ENCODE data around the gene CHD3. TPM values are rescaled to one million over a fixed set of nuclear protein-coding genes. Genes with fewer than 3 reads are reported as not detected.

CHD3 gene
- polyA plus RNA-seq, 1 experiment: 49.1 TPM

- H3K4me3 ChIP-seq (ENCODE audit: low read depth, low read length): peak overlapping the region; percentile 74
- POLR2A ChIA-PET: no interaction called here
- no peak for DNase-seq (ENCODE audit: low read depth)
- no peaks in the 10 kb centered on the region for H3K27me3 ChIP-seq (ENCODE audit: control insufficient read depth, insufficient read depth, low read length)
- CTCF ChIA-PET: interaction anchor here (1.0 kb wide), 1 partner anchor 172 kb away, joined by 3 read pairs; no protein-coding TSS in a partner anchor
- no peak for TF ChIP-seq CTCF (IDR thresholded peaks at IDR 0.05; ENCODE audit: insufficient read depth, low read depth, low read length)
- peaks cover 7% of the 10 kb centered on the region for H3K36me3 ChIP-seq (ENCODE audit: control insufficient read depth, insufficient read depth, low read length)
Observed at GRCh38 chr17:7884581-7885366, 3.8 kb upstream of the CHD3 start.

GRCh38 chr17:7885367-7886226 is 3.0 kb upstream of the CHD3 start:
- no peaks in the 10 kb centered on the region for H3K27me3 ChIP-seq (ENCODE audit: control insufficient read depth, insufficient read depth, low read length)
- TF ChIP-seq CTCF (IDR thresholded peaks at IDR 0.05; ENCODE audit: insufficient read depth, low read depth, low read length): no peak
- H3K4me3 ChIP-seq (ENCODE audit: low read depth, low read length): peak overlapping the region; percentile 74
- H3K36me3 ChIP-seq (ENCODE audit: control insufficient read depth, insufficient read depth, low read length): peaks cover 9% of the 10 kb centered on the region
- ChIA-PET CTCF (interaction anchor here (0.8 to 1.3 kb wide), 3 partner anchors 9 to 20 kb away, joined by 3 to 4 read pairs (median 3); no protein-coding TSS in a partner anchor), POLR2A (interaction anchor here (0.7 kb wide), 1 partner anchor 43 kb away, joined by 4 read pairs; no protein-coding TSS in a partner anchor)
- DNase-seq (ENCODE audit: low read depth): no peak

GRCh38 chr17:7886227-7887037 is 2.2 kb upstream of the CHD3 start:
- no peaks in the 10 kb centered on the region for H3K27me3 ChIP-seq (ENCODE audit: control insufficient read depth, insufficient read depth, low read length)
- peak overlapping the region; percentile 74 for H3K4me3 ChIP-seq (ENCODE audit: low read depth, low read length)
- no peak for DNase-seq (ENCODE audit: low read depth)
- ChIA-PET CTCF (interaction anchor here (0.8 to 1.3 kb wide), 3 partner anchors 10 to 21 kb away, joined by 3 to 4 read pairs (median 3); no protein-coding TSS in a partner anchor), POLR2A (interaction anchor here (0.7 kb wide), 1 partner anchor 43 kb away, joined by 4 read pairs; no protein-coding TSS in a partner anchor)
- TF ChIP-seq CTCF (IDR thresholded peaks at IDR 0.05; ENCODE audit: insufficient read depth, low read depth, low read length): peak; percentile 24; the same call in 1 of the 2 replicates
- peaks cover 16% of the 10 kb centered on the region for H3K36me3 ChIP-seq (ENCODE audit: control insufficient read depth, insufficient read depth, low read length)

DNA sequence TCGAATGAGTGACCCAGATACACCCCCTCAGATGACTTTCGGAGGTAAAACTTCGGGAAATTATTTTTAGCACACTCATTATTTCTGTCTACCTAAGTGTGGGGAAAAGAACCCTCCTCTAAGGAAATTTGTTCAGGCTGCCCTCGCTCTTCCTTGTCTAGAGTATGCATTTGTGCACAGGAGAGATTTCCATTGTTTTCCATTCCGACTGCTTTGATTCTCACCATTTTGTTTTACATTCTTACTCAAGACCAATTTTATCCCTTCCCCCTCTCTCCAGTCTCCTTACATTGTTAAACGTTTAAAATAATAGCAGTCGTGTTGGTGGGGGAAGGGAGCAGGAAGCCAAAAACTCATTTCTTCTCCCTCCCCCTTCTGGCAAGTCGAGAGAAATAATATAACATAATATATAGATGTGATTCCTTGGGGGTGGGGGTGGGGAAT is 1.5 kb upstream of the CHD3 start:
- ChIA-PET CTCF (no interaction called here), POLR2A (no interaction called here)
- no peak for DNase-seq (ENCODE audit: low read depth)
- 0 out of 2 replicates have a peak, but pooled peaks have one; percentile 6 for TF ChIP-seq CTCF (IDR thresholded peaks at IDR 0.05; ENCODE audit: insufficient read depth, low read depth, low read length)
- H3K36me3 ChIP-seq (ENCODE audit: control insufficient read depth, insufficient read depth, low read length): peaks cover 14% of the 10 kb centered on the region
- peak overlapping the region; percentile 74 for H3K4me3 ChIP-seq (ENCODE audit: low read depth, low read length)
- H3K27me3 ChIP-seq (ENCODE audit: control insufficient read depth, insufficient read depth, low read length): no peaks in the 10 kb centered on the region
